Measurements from ENCODE around the gene OTOP1. TPM values are rescaled to one million over a fixed set of nuclear protein-coding genes. Genes with fewer than 3 reads are reported as not detected.
"Not testable (repeated sequence)": the region's sequence is repeated elsewhere in the genome, so short reads cannot be mapped to it uniquely, and the experiment has no call there.

OTOP1 gene
- total and polyA plus RNA-seq, 8 donors = not detected

DNA sequence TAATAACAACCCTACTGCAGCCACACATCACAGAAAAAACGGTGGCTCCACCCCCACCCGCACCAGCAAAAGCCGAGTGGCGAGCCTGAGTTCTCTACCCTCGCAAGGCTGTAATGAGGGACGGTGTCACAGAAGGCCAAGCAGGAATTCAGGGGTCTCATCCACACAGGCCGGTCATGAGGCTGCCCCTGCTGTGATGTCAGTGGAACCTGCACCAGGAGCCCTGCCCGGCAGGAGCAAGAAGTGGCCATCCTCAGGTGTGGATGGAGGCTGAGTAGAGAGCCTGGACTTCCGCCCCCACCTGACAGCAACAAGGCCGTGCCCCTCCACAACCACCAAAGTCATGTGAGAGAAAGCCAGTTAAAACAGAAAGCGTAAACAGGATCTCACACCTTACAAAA lies 42.6 kb upstream of the OTOP1 start:
- peaks cover 0 to 10% (median 9%) of the 10 kb centered on the region in 3 donors for H3K36me3 ChIP-seq
- TF ChIP-seq, protein P1, sequence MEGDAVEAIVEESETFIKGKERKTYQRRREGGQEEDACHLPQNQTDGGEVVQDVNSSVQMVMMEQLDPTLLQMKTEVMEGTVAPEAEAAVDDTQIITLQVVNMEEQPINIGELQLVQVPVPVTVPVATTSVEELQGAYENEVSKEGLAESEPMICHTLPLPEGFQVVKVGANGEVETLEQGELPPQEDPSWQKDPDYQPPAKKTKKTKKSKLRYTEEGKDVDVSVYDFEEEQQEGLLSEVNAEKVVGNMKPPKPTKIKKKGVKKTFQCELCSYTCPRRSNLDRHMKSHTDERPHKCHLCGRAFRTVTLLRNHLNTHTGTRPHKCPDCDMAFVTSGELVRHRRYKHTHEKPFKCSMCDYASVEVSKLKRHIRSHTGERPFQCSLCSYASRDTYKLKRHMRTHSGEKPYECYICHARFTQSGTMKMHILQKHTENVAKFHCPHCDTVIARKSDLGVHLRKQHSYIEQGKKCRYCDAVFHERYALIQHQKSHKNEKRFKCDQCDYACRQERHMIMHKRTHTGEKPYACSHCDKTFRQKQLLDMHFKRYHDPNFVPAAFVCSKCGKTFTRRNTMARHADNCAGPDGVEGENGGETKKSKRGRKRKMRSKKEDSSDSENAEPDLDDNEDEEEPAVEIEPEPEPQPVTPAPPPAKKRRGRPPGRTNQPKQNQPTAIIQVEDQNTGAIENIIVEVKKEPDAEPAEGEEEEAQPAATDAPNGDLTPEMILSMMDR (IDR thresholded peaks at IDR 0.05) = no peak
- H3K9me3 ChIP-seq = no peaks in the 10 kb centered on the region
- ATAC-seq (peak in 1 of 4 donors; percentile 23), DNase-seq (no peak), FAIRE-seq (no peak)
- H3K27me3 ChIP-seq = no peaks in the 10 kb centered on the region
- no peaks in the 10 kb centered on the region for H3K4me1 ChIP-seq
- intact Hi-C loops (cut with DNase I) = no loop called here
- H3K4me3 ChIP-seq = no peak overlapping the region
- WGBS, 2 donors = 89 to 92% methylated on average over 11 of the region's 11 CpGs
- no peak overlapping the region for H3K27ac ChIP-seq

DNA sequence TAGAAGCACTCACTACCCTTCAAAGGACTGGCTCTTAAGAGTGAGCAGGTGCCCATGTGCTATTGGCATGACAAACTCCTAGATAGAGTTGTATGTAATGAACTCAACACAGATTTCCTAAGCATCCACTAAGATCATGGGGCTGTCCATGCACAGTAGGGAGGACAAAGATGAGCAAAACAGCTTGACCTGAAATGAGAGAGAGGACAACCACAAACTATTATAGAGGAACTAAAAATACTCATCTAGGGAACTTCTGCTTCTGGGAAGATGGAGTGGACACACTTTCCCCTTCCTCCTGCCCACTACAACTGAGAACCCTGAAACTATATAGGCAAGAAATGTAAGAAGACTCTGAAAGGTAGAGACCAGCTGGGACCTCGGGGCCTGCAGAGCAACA lies 42.0 kb upstream of the OTOP1 start:
- ATAC-seq = peak in 2 of 4 donors; percentile 29 to 38
- TF ChIP-seq, protein P1 (IDR thresholded peaks at IDR 0.05) = no peak
- 75 to 86% methylated on average over 1 of the region's 1 CpG for whole genome bisulfite sequencing, 2 donors
- Histone ChIP-seq H3K27me3 (no peaks in the 10 kb centered on the region), H3K4me3 (no peak overlapping the region), H3K4me1 (no peaks in the 10 kb centered on the region), H3K36me3 (peaks cover 0 to 7% (median 4%) of the 10 kb centered on the region in 3 donors), H3K9me3 (no peaks in the 10 kb centered on the region), H3K27ac (no peak overlapping the region)
- intact Hi-C loops (cut with DNase I) = no loop called here
- DNase-seq = no peak
- FAIRE-seq = no peak

DNA sequence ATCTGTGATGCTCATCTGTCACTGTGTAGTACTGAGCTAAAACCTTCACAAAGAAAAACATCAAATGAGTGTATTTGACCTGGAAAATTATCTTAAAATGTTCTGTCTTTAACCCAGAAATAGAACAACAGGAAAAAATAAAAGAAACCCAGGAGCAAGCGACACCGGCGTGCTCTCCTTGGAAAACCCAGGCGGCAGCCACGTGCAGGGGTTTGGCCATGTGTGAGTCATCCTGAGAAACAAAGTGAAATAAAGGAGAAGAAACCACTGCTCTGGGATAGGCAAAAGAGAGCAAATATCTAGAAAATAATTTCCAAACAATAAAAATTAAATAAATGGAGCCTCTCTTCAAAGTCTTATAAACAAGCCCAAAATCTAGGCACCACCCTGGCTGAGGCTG lies 41.3 kb upstream of the OTOP1 start:
- TF ChIP-seq, protein P1 (IDR thresholded peaks at IDR 0.05) = no peak
- Histone ChIP-seq H3K4me1 (no peaks in the 10 kb centered on the region), H3K27me3 (no peaks in the 10 kb centered on the region), H3K4me3 (no peak overlapping the region), H3K27ac (no peak overlapping the region), H3K9me3 (no peaks in the 10 kb centered on the region), H3K36me3 (no peaks in the 10 kb centered on the region)
- 92 to 95% methylated on average over 5 of the region's 5 CpGs for WGBS, 2 donors
- intact Hi-C loops (cut with DNase I) = no loop called here
- ATAC-seq = no peak
- no peak for DNase-seq
- no peak for FAIRE-seq

DNA sequence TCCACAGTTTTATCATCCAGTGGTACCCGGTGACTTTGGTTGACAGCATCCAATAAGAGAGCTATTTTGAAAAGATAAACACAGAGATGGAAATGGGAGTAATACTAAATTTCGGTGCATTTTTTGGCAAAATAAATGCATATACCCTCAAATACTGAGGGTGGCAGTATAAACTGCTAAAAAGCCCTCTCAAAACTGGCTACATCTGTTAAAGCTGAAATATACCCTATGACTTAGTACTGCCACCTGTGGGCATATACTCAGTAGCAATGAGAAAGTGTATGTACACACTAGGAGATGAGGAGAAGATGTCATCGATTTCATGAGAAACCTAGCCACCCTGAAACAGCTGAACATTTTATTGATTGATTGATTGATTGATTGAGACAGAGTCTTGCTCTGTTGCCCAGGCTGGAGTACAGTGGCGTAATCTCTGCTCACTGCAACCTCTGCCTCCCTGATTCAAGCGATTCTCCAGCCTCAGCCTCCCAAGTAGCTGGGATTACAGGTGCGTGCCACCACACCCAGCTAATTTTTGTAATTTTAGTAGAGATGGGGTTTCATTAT lies 33.5 kb upstream of the OTOP1 start:
- FAIRE-seq = no peak
- H3K27me3 ChIP-seq = no peaks in the 10 kb centered on the region
- intact Hi-C loops (cut with DNase I) = loop anchor here in 1 of 3 donors (5.0 kb wide), 1 partner anchor 72 kb away; no protein-coding TSS in a partner anchor
- no peaks in the 10 kb centered on the region for H3K36me3 ChIP-seq
- H3K27ac ChIP-seq = no peak overlapping the region
- H3K4me1 ChIP-seq = no peaks in the 10 kb centered on the region
- TF ChIP-seq, protein P1 (IDR thresholded peaks at IDR 0.05) = no peak
- WGBS, 2 donors = 62 to 67% methylated on average over 6 of the region's 6 CpGs
- ATAC-seq = peak in 3 of 4 donors; percentile 55 to 70 (median 67)
- no peak for DNase-seq
- H3K9me3 ChIP-seq = no peaks in the 10 kb centered on the region
- no peak overlapping the region for H3K4me3 ChIP-seq

DNA sequence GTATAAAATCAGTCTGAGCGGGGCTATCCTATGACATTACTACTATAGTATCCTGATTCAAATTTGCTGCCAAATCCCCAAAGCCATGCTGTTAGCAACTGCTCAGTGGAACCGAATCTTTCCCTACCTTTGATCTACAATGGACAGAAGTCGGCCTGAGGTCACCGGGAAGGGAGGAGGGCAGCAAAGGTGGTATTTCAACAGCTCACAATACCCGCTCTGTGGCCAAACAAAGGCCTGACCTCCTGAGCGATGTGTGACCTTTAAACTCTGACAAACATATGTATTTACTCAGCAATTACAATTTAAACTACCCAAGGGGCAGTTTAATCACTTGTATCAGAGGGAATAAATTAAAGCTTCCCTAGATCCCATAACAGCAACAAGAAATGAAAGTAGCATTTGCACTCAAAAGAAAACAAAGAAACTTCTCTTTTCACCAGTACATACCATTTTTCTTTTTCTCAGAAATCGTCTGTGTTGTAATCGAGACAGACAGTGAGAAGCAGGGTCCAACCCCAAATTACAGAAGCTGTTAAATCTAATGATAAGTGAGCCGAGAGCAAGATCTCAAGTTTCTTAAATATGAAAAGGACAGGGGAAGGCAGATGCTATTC lies 32.9 kb upstream of the OTOP1 start:
- ATAC-seq = peak in 3 of 4 donors; percentile 30 to 57 (median 36)
- no peak for FAIRE-seq
- DNase-seq = no peak
- Histone ChIP-seq H3K27ac (no peak overlapping the region), H3K9me3 (no peaks in the 10 kb centered on the region), H3K4me1 (no peaks in the 10 kb centered on the region), H3K36me3 (no peaks in the 10 kb centered on the region), H3K27me3 (no peaks in the 10 kb centered on the region), H3K4me3 (no peak overlapping the region)
- WGBS, 2 donors = 25 to 28% methylated on average over 9 of the region's 9 CpGs
- intact Hi-C loops (cut with DNase I) = loop anchor here in 1 of 3 donors (5.0 kb wide), 1 partner anchor 73 kb away; no protein-coding TSS in a partner anchor
- TF ChIP-seq, protein P1 (IDR thresholded peaks at IDR 0.05) = no peak

DNA sequence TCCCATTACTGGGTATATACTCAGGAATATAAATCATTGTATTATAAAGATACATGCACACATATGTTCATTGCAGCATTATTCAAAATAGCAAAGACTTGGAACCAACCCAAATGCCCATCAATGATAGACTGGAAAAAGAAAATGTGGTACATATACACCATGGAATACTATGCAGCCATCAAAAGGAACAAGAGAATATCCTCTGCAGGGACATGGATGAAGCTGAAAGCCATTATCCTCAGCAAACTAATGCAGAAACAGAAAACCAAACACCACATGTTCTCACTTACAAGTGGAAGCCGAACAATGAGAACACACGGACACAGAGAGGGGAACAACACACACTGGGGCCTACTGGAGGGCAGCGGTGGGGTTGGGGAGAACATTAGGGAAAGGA lies 31.0 kb upstream of the OTOP1 start:
- ATAC-seq; H3K4me1 ChIP-seq; FAIRE-seq; intact Hi-C loops (cut with DNase I); H3K27ac ChIP-seq; H3K9me3 ChIP-seq; H3K36me3 ChIP-seq; H3K27me3 ChIP-seq; H3K4me3 ChIP-seq; DNase-seq: not testable (repeated sequence)
- 75 to 98% methylated on average over 3 of the region's 3 CpGs for WGBS, 2 donors

All from pancreas (tissue), 10 donors.